GM19372 (cell line): Measurements from ENCODE around the gene SLC39A10.
"Not testable (repeated sequence)": the region's sequence is repeated elsewhere in the genome, so short reads cannot be mapped to it uniquely, and the experiment has no call there.

Experiments
- ATAC-seq: cut with Tn5 transposase; IDR thresholded peaks from one replicate; pipeline ENCODE4 v1.9.1; 2021; ENCODE audit warnings: mild to moderate bottlenecking, low read depth, moderate library complexity; ENCODE audit not compliant: unreplicated experiment

SLC39A10 gene

GRCh38 chr2:195642679-195643068 is 14.4 kb upstream of the SLC39A10 start:
- ATAC-seq = no peak

- not testable (repeated sequence) for ATAC-seq
These were observed 12.3 kb upstream of the SLC39A10 start for GRCh38 chr2:195644708-195645107.

- ATAC-seq = no peak
These were observed 11.6 kb upstream of the SLC39A10 start for GRCh38 chr2:195645413-195645812.

- no peak for ATAC-seq
These were observed 10.6 kb upstream of the SLC39A10 start for GRCh38 chr2:195646424-195646823.

GRCh38 chr2:195647302-195647701 is 9.7 kb upstream of the SLC39A10 start:
- no peak for ATAC-seq

- ATAC-seq = not testable (repeated sequence)
These were observed 8.7 kb upstream of the SLC39A10 start for GRCh38 chr2:195648370-195648769.

- no peak for ATAC-seq
These were observed 8.2 kb upstream of the SLC39A10 start for GRCh38 chr2:195648787-195649186.

- ATAC-seq = peak; percentile 23
These were observed 7.3 kb upstream of the SLC39A10 start for GRCh38 chr2:195649629-195650190.

- no peak for ATAC-seq
These were observed 6.0 kb upstream of the SLC39A10 start for GRCh38 chr2:195651046-195651445.

GRCh38 chr2:195652911-195653310 is 4.1 kb upstream of the SLC39A10 start:
- ATAC-seq = no peak

GRCh38 chr2:195656161-195656858 is 716 bp upstream of the SLC39A10 start:
- ATAC-seq = no peak

- peak; percentile 25 for ATAC-seq
These were observed 861 bp downstream of the SLC39A10 start for GRCh38 chr2:195657634-195658540.

GRCh38 chr2:195658541-195658890 is 1.5 kb downstream of the SLC39A10 start:
- no peak for ATAC-seq

- no peak for ATAC-seq
These were observed 2.1 kb downstream of the SLC39A10 start for GRCh38 chr2:195659114-195659513.

GRCh38 chr2:195659982-195660890 is 3.2 kb downstream of the SLC39A10 start:
- ATAC-seq = no peak

GRCh38 chr2:195662138-195662537 is 5.1 kb downstream of the SLC39A10 start:
- ATAC-seq = no peak

GRCh38 chr2:195663007-195663406 is 6.0 kb downstream of the SLC39A10 start:
- no peak for ATAC-seq

GRCh38 chr2:195664528-195664927 is 7.5 kb downstream of the SLC39A10 start:
- ATAC-seq = no peak

GRCh38 chr2:195665153-195665552 is 8.1 kb downstream of the SLC39A10 start:
- not testable (repeated sequence) for ATAC-seq

GRCh38 chr2:195666113-195666712 is 9.2 kb downstream of the SLC39A10 start:
- no peak for ATAC-seq
